ENCODE data around the gene CSNK2B. TPM values are rescaled to one million over a fixed set of nuclear protein-coding genes. Genes with fewer than 3 reads are reported as not detected.

Gene CSNK2B
- polyA plus RNA-seq, 3 donors, result 147 to 227 (median 195) TPM

GRCh38 chr6:31692353-31692752, 26.5 kb downstream of the CSNK2B start:
- Histone ChIP-seq H3K4me2 (replicated peaks; ENCODE audit: extremely low read depth, low read length, poor library complexity, severe bottlenecking) (no peak overlapping the region), H3K9ac (ENCODE audit: insufficient read depth, low read length, poor library complexity, severe bottlenecking) (no peak overlapping the region), H2AFZ (ENCODE audit: insufficient read depth, low read depth, low read length, poor library complexity, severe bottlenecking) (no peak overlapping the region), H3K36me3 (replicated peaks in 1 of 2; ENCODE audit: control insufficient read depth in 1 of 2, insufficient read depth in 2 of 2, low read length in 2 of 2) (peaks cover 85 to 98% of the 10 kb centered on the region in 2 donors), H3K9me3 (replicated peaks in 1 of 2; ENCODE audit: control insufficient read depth in 1 of 2, insufficient read depth in 1 of 2, low read length in 2 of 2) (no peaks in the 10 kb centered on the region), H3K79me2 (ENCODE audit: insufficient read depth, low read length) (peaks cover 8% of the 10 kb centered on the region), H3K27me3 (ENCODE audit: control insufficient read depth in 2 of 2, insufficient read depth in 2 of 2, low read length in 2 of 2) (no peaks in the 10 kb centered on the region), H3K4me3 (replicated peaks in 1 of 3; ENCODE audit: low read depth in 2 of 3, low read length in 3 of 3) (no peak overlapping the region), H3K27ac (ENCODE audit: low read depth in 1 of 2, low read length in 2 of 2) (no peak overlapping the region), H3K4me1 (ENCODE audit: control insufficient read depth in 1 of 2, insufficient read depth in 2 of 2, low read length in 2 of 2) (peaks cover 9 to 10% of the 10 kb centered on the region in 2 donors), H4K20me1 (ENCODE audit: insufficient read depth, low read length) (peaks cover 29% of the 10 kb centered on the region)
- whole genome bisulfite sequencing (ENCODE audit: insufficient coverage), result 90% methylated on average over 2 of the region's 4 CpGs
- Mint-ChIP-seq H3K4me3 (no peak overlapping the region), H3K27ac (peak overlapping the region in 1 of 7 donors; percentile 63), H3K36me3 (peaks cover 82 to 94% of the 10 kb centered on the region in 2 donors), H3K27me3 (ENCODE audit: low read depth in 3 of 3) (peaks cover 0 to 3% (median 1%) of the 10 kb centered on the region in 3 donors), H3K9me3 (no peaks in the 10 kb centered on the region), H3K4me1 (peaks cover 15% of the 10 kb centered on the region)
- DNase-seq, result no peak
- TF ChIP-seq CTCF (IDR thresholded peaks at IDR 0.05), result no peak
- intact Hi-C loops (cut with micrococcal nuclease), result no loop called here

- Histone ChIP-seq H3K27ac (ENCODE audit: low read depth in 1 of 2, low read length in 2 of 2) (no peak overlapping the region), H3K36me3 (replicated peaks in 1 of 2; ENCODE audit: control insufficient read depth in 1 of 2, insufficient read depth in 2 of 2, low read length in 2 of 2) (peaks cover 82 to 98% of the 10 kb centered on the region in 2 donors), H3K4me1 (ENCODE audit: control insufficient read depth in 1 of 2, insufficient read depth in 2 of 2, low read length in 2 of 2) (peaks cover 9 to 10% of the 10 kb centered on the region in 2 donors), H3K27me3 (ENCODE audit: control insufficient read depth in 2 of 2, insufficient read depth in 2 of 2, low read length in 2 of 2) (no peaks in the 10 kb centered on the region), H3K4me3 (replicated peaks in 1 of 3; ENCODE audit: low read depth in 2 of 3, low read length in 3 of 3) (no peak overlapping the region), H3K9ac (ENCODE audit: insufficient read depth, low read length, poor library complexity, severe bottlenecking) (no peak overlapping the region), H3K79me2 (ENCODE audit: insufficient read depth, low read length) (peaks cover 13% of the 10 kb centered on the region), H4K20me1 (ENCODE audit: insufficient read depth, low read length) (peaks cover 34% of the 10 kb centered on the region), H2AFZ (ENCODE audit: insufficient read depth, low read depth, low read length, poor library complexity, severe bottlenecking) (no peak overlapping the region), H3K4me2 (replicated peaks; ENCODE audit: extremely low read depth, low read length, poor library complexity, severe bottlenecking) (no peak overlapping the region), H3K9me3 (replicated peaks in 1 of 2; ENCODE audit: control insufficient read depth in 1 of 2, insufficient read depth in 1 of 2, low read length in 2 of 2) (no peaks in the 10 kb centered on the region)
- intact Hi-C loops (cut with micrococcal nuclease), result no loop called here
- Mint-ChIP-seq H3K4me3 (no peak overlapping the region), H3K4me1 (peaks cover 20% of the 10 kb centered on the region), H3K9me3 (no peaks in the 10 kb centered on the region), H3K27ac (peak overlapping the region in 1 of 7 donors; percentile 42), H3K36me3 (peaks cover 82 to 94% of the 10 kb centered on the region in 2 donors), H3K27me3 (ENCODE audit: low read depth in 3 of 3) (peaks cover 0 to under 1% (median 0%) of the 10 kb centered on the region in 3 donors)
- no peak for DNase-seq
- TF ChIP-seq CTCF (IDR thresholded peaks at IDR 0.05), result no peak
- WGBS (ENCODE audit: insufficient coverage), result 91% methylated on average over 8 of the region's 9 CpGs
Observed at GRCh38 chr6:31692886-31693285, 27.0 kb downstream of the CSNK2B start.
